ENCODE results near the gene A4GALT.
"Not testable (repeated sequence)": the region's sequence is repeated elsewhere in the genome, so short reads cannot be mapped to it uniquely, and the experiment has no call there.

Gene A4GALT

GRCh38 chr22:42752912-42753311 is 32.2 kb upstream of the A4GALT start:
- no peak for TF ChIP-seq CTCF (IDR thresholded peaks at IDR 0.05)
- Histone ChIP-seq H3K9ac (no peak overlapping the region), H3K27me3 (ENCODE audit: control insufficient read depth, insufficient read depth, low read length) (no peaks in the 10 kb centered on the region), H3K4me3 (ENCODE audit: low read depth, low read length) (no peak overlapping the region), H3K27ac (no peak overlapping the region), H3K36me3 (ENCODE audit: control insufficient read depth, insufficient read depth, low read length) (no peaks in the 10 kb centered on the region), H3K4me2 (ENCODE audit: low read length) (no peak overlapping the region), H3K79me2 (no peaks in the 10 kb centered on the region), H3K9me3 (ENCODE audit: control insufficient read depth, low read length) (no peaks in the 10 kb centered on the region), H3K4me1 (no peaks in the 10 kb centered on the region), H2AFZ (no peak overlapping the region)

GRCh38 chr22:42752230-42752746 is 31.6 kb upstream of the A4GALT start:
- no peak for TF ChIP-seq CTCF (IDR thresholded peaks at IDR 0.05)
- no peaks in the 10 kb centered on the region for H3K4me1 ChIP-seq
- peak overlapping the region; percentile 44 for H3K27ac ChIP-seq

DNA sequence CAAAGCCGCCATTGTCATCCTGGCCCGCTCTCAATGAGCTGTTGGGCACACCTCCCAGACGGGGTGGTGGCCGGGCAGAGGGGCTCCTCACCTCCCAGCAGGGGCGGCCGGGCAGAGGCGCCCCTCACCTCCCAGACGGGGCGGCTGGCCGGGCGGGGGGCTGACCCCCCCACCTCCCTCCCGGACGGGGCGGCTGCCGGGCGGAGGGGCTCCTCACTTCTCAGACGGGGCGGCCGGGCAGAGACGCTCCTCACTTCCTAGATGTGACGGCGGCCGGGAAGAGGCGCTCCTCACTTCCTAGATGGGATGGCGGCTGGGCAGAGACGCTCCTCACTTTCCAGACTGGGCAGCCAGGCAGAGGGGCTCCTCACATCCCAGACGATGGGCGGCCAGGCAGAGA is 29.8 kb upstream of the A4GALT start:
- not testable (repeated sequence) for H3K79me2 ChIP-seq; H3K4me2 ChIP-seq (ENCODE audit: low read length); H3K36me3 ChIP-seq (ENCODE audit: control insufficient read depth, insufficient read depth, low read length); H3K9ac ChIP-seq; H3K27ac ChIP-seq; H3K4me3 ChIP-seq (ENCODE audit: low read depth, low read length); H3K4me1 ChIP-seq; H3K9me3 ChIP-seq (ENCODE audit: control insufficient read depth, low read length); H2AFZ ChIP-seq; H3K27me3 ChIP-seq (ENCODE audit: control insufficient read depth, insufficient read depth, low read length)

More at GRCh38 chr22:42752230-42752746, 31.6 kb upstream of the A4GALT start:
- Histone ChIP-seq H3K79me2 (no peaks in the 10 kb centered on the region), H3K27me3 (ENCODE audit: control insufficient read depth, insufficient read depth, low read length) (no peaks in the 10 kb centered on the region), H3K4me3 (ENCODE audit: low read depth, low read length) (no peak overlapping the region), H3K4me2 (ENCODE audit: low read length) (no peak overlapping the region), H2AFZ (no peak overlapping the region), H3K9ac (no peak overlapping the region), H3K9me3 (ENCODE audit: control insufficient read depth, low read length) (no peaks in the 10 kb centered on the region), H3K36me3 (ENCODE audit: control insufficient read depth, insufficient read depth, low read length) (no peaks in the 10 kb centered on the region)

- no peak overlapping the region for H3K9ac ChIP-seq
- H3K79me2 ChIP-seq: no peaks in the 10 kb centered on the region
- H2AFZ ChIP-seq: no peak overlapping the region
- H3K4me2 ChIP-seq (ENCODE audit: low read length): no peak overlapping the region
- no peaks in the 10 kb centered on the region for H3K36me3 ChIP-seq (ENCODE audit: control insufficient read depth, insufficient read depth, low read length)
- no peaks in the 10 kb centered on the region for H3K27me3 ChIP-seq (ENCODE audit: control insufficient read depth, insufficient read depth, low read length)
- no peak overlapping the region for H3K4me3 ChIP-seq (ENCODE audit: low read depth, low read length)
- no peaks in the 10 kb centered on the region for H3K4me1 ChIP-seq
- no peaks in the 10 kb centered on the region for H3K9me3 ChIP-seq (ENCODE audit: control insufficient read depth, low read length)
- no peak for TF ChIP-seq CTCF (IDR thresholded peaks at IDR 0.05)
- H3K27ac ChIP-seq: peak overlapping the region; percentile 49
Measured at GRCh38 chr22:42747701-42748513, 27.2 kb upstream of the A4GALT start.

- Histone ChIP-seq H3K27me3 (ENCODE audit: control insufficient read depth, insufficient read depth, low read length) (no peaks in the 10 kb centered on the region), H3K36me3 (ENCODE audit: control insufficient read depth, insufficient read depth, low read length) (no peaks in the 10 kb centered on the region), H3K27ac (no peak overlapping the region), H3K4me3 (ENCODE audit: low read depth, low read length) (no peak overlapping the region), H3K4me2 (ENCODE audit: low read length) (no peak overlapping the region), H3K79me2 (no peaks in the 10 kb centered on the region), H3K9me3 (ENCODE audit: control insufficient read depth, low read length) (no peaks in the 10 kb centered on the region), H3K9ac (no peak overlapping the region), H2AFZ (no peak overlapping the region), H3K4me1 (no peaks in the 10 kb centered on the region)
- no peak for TF ChIP-seq CTCF (IDR thresholded peaks at IDR 0.05)
Measured at GRCh38 chr22:42745118-42745517, 24.4 kb upstream of the A4GALT start.
